Trophoblast cell (in vitro differentiated cells and primary cell): ENCODE results near the gene EIF3B.
"Not testable (repeated sequence)": the region's sequence is repeated elsewhere in the genome, so short reads cannot be mapped to it uniquely, and the experiment has no call there.

Experiments used
- DNase-seq, 2 donors: peaks; one replicate each; pipeline ENCODE4 v3.0.0-alpha.2; 2016
- H2AFZ ChIP-seq: 2 replicates; pipeline ENCODE4 v1.6.1; 2013; ENCODE audit warnings: low read length, moderate library complexity, mild to moderate bottlenecking; ENCODE audit not compliant: insufficient read depth, poor library complexity
- H2AK5ac ChIP-seq: 2 replicates; pipeline ENCODE4 v1.6.1; 2013; ENCODE audit warnings: mild to moderate bottlenecking, low read length
- H2BK120ac ChIP-seq: 2 replicates; pipeline ENCODE4 v1.6.1; 2013; ENCODE audit warnings: low read length, mild to moderate bottlenecking, moderate library complexity; ENCODE audit not compliant: insufficient read depth, poor library complexity
- H2BK12ac ChIP-seq: 2 replicates; pipeline ENCODE4 v1.6.1; 2013; ENCODE audit warnings: mild to moderate bottlenecking, low read length, moderate library complexity
- H2BK5ac ChIP-seq: 2 replicates; pipeline ENCODE4 v1.6.1; 2013; ENCODE audit warnings: low read length, low read depth, moderate library complexity, mild to moderate bottlenecking; ENCODE audit not compliant: poor library complexity
- H3K14ac ChIP-seq: 2 replicates; pipeline ENCODE4 v1.6.1; 2013; ENCODE audit warnings: mild to moderate bottlenecking, low read length
- H3K18ac ChIP-seq: 2 replicates; pipeline ENCODE4 v1.6.1; 2013; ENCODE audit warnings: mild to moderate bottlenecking, low read length
- H3K23ac ChIP-seq: 2 replicates; pipeline ENCODE4 v1.6.1; 2013; ENCODE audit warnings: low read length
- H3K27ac ChIP-seq: 2 replicates; pipeline ENCODE4 v1.5.1; 2013; ENCODE audit warnings: low read depth, mild to moderate bottlenecking, inconsistent platforms, low read length, moderate library complexity
- H3K27me3 ChIP-seq: 2 replicates; pipeline ENCODE4 v1.6.1; 2013; ENCODE audit warnings: inconsistent platforms, mild to moderate bottlenecking, low read length, moderate library complexity; ENCODE audit not compliant: insufficient read depth
- H3K36me3 ChIP-seq, 2 experiments: 1 replicate in 1 of 2; 2 replicates in 1 of 2; pipeline ENCODE4 v1.6.1; 2013; ENCODE audit warnings: low read length in 2 of 2, mild to moderate bottlenecking in 2 of 2, moderate library complexity in 1 of 2; ENCODE audit not compliant: insufficient read depth in 2 of 2, control insufficient read depth in 1 of 2
- H3K4ac ChIP-seq: 2 replicates; pipeline ENCODE4 v1.6.1; 2013; ENCODE audit warnings: low read depth, mild to moderate bottlenecking, low read length, moderate library complexity
- H3K4me1 ChIP-seq, 2 experiments: 1 replicate in 1 of 2; 2 replicates in 1 of 2; pipeline ENCODE4 v1.6.1; 2013; ENCODE audit warnings: low read length in 2 of 2, mild to moderate bottlenecking in 2 of 2, moderate library complexity in 1 of 2; ENCODE audit not compliant: insufficient read depth in 2 of 2, control insufficient read depth in 1 of 2
- H3K4me2 ChIP-seq: 2 replicates; pipeline ENCODE4 v1.6.1; 2013; ENCODE audit warnings: inconsistent platforms, mild to moderate bottlenecking, low read length, moderate library complexity
- H3K4me3 ChIP-seq: 2 replicates; pipeline ENCODE4 v1.5.1; 2013; ENCODE audit warnings: mild to moderate bottlenecking, low read depth, low read length, inconsistent platforms
- H3K79me1 ChIP-seq: one replicate; pipeline ENCODE4 v1.6.1; 2013; ENCODE audit warnings: low read length
- H3K79me2 ChIP-seq: 2 replicates; pipeline ENCODE4 v1.6.1; 2013; ENCODE audit warnings: low read length, mild to moderate bottlenecking; ENCODE audit not compliant: control insufficient read depth, insufficient read depth, poor library complexity
- H3K9ac ChIP-seq: 2 replicates; pipeline ENCODE4 v1.6.1; 2013; ENCODE audit warnings: mild to moderate bottlenecking, low read length
- H3K9me3 ChIP-seq: 2 replicates; pipeline ENCODE4 v1.6.1; 2013; ENCODE audit warnings: low read depth, mild to moderate bottlenecking, control low read depth, inconsistent platforms, low read length; ENCODE audit not compliant: insufficient read depth
- H4K12ac ChIP-seq: 2 replicates; pipeline ENCODE4 v1.6.1; 2013; ENCODE audit warnings: low read depth, mild to moderate bottlenecking, low read length, moderate library complexity
- H4K8ac ChIP-seq: 2 replicates; pipeline ENCODE4 v1.6.1; 2013; ENCODE audit warnings: low read depth, mild to moderate bottlenecking, low read length, moderate library complexity
- H4K91ac ChIP-seq: one replicate; pipeline ENCODE4 v1.6.1; 2013; ENCODE audit warnings: low read depth, mild to moderate bottlenecking, low read length, moderate library complexity
- WGBS: extraction: QIAGEN DNeasy Blood & Tissue Kit; methylation state at CpG from one replicate; pipeline ENCODE4 v1.1.7; 2013; ENCODE audit warnings: missing lambda C conversion rate; ENCODE audit not compliant: insufficient read length, insufficient coverage; ENCODE audit errors: extremely low coverage; 5-methylcytosine and 5-hydroxymethylcytosine counted together

The EIF3B gene

DNA sequence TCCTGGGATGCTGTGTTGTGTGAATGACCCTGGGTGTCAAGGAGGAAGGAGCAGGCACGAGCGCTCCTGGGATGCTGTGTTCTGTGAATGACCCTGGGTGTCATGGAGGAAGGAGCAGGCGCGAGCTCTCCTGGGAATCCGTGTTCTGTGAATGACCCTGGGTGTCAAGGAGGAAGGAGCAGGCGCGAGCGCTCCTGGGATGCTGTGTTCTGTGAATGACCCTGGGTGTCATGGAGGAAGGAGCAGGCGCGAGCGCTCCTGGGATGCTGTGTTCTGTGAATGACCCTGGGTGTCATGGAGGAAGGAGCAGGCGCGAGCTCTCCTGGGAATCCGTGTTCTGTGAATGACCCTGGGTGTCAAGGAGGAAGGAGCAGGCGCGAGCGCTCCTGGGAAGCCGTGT lies 22.9 kb downstream of the EIF3B start:
- not testable (repeated sequence) for DNase-seq, H4K12ac ChIP-seq, H3K4me2 ChIP-seq, H3K23ac ChIP-seq, H3K4me3 ChIP-seq, H3K9ac ChIP-seq, H4K91ac ChIP-seq, H3K14ac ChIP-seq, H2BK12ac ChIP-seq, H2BK5ac ChIP-seq, H3K27ac ChIP-seq, H4K8ac ChIP-seq, H3K27me3 ChIP-seq, H3K4me1 ChIP-seq, H2BK120ac ChIP-seq, H3K9me3 ChIP-seq, H3K18ac ChIP-seq, H3K79me2 ChIP-seq, H3K79me1 ChIP-seq, H2AK5ac ChIP-seq, H2AFZ ChIP-seq
- WGBS = no CpG with 5 or more reads among the region's 18 CpGs
- Histone ChIP-seq H3K36me3 (peaks cover 78 to 88% of the 10 kb centered on the region in 2 experiments), H3K4ac (peak overlapping the region; percentile 49)

DNA sequence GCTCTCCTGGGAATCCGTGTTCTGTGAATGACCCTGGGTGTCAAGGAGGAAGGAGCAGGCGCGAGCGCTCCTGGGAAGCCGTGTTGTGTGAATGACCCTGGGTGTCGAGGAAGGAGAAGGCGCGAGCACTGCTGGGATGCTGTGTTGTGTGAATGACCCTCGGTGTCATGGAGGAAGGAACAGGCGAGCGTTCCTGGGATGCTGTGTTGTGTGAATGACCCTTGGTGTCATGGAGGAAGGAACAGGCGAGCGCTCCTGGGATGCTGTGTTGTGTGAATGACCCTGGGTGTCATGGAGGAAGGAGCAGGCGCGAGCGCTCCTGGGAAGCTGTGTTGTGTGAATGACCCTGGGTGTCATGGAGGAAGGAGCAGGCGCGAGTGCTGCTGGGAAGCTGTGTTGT lies 23.5 kb downstream of the EIF3B start:
- H3K79me1 ChIP-seq, H3K79me2 ChIP-seq, H2BK5ac ChIP-seq, H4K12ac ChIP-seq, H3K4ac ChIP-seq, H3K4me2 ChIP-seq, H3K27ac ChIP-seq, H2BK12ac ChIP-seq, DNase-seq, H3K18ac ChIP-seq, H3K14ac ChIP-seq, H3K4me1 ChIP-seq, H3K9me3 ChIP-seq, H2AK5ac ChIP-seq, H3K27me3 ChIP-seq, H3K9ac ChIP-seq, H4K91ac ChIP-seq, H2AFZ ChIP-seq, H4K8ac ChIP-seq, H2BK120ac ChIP-seq, H3K23ac ChIP-seq, H3K4me3 ChIP-seq: not testable (repeated sequence)
- H3K36me3 ChIP-seq = peaks cover 74 to 82% of the 10 kb centered on the region in 2 experiments
- no CpG with 5 or more reads among the region's 18 CpGs for WGBS

DNA sequence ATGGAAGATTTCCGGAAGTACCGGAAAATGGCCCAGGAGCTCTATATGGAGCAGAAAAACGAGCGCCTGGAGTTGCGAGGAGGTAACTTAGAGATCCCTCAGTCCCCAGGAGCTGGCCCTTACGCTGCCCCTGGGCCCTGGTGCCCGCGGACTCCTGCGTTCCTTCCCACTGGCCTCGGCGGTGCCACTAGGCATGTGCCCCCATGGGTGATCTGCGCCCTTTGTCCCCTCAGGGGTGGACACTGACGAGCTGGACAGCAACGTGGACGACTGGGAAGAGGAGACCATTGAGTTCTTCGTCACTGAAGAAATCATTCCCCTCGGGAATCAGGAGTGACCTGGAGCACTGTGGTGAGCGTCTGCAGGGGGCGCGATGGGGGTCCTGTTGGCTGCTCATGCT lies 24.5 kb downstream of the EIF3B start:
- no peak overlapping the region for H4K12ac ChIP-seq
- no peak overlapping the region for H4K8ac ChIP-seq
- H2AFZ ChIP-seq = no peak overlapping the region
- H3K4ac ChIP-seq = no peak overlapping the region
- H3K4me3 ChIP-seq = no peak overlapping the region
- no peak overlapping the region for H2AK5ac ChIP-seq
- no peak overlapping the region for H2BK5ac ChIP-seq
- H4K91ac ChIP-seq = no peak overlapping the region
- H3K9me3 ChIP-seq = peaks cover 1% of the 10 kb centered on the region
- no peak overlapping the region for H2BK12ac ChIP-seq
- WGBS = no CpG with 5 or more reads among the region's 20 CpGs
- no peak overlapping the region for H3K23ac ChIP-seq
- H2BK120ac ChIP-seq = no peak overlapping the region
- no peaks in the 10 kb centered on the region for H3K79me2 ChIP-seq
- no peaks in the 10 kb centered on the region for H3K79me1 ChIP-seq
- H3K27ac ChIP-seq = no peak overlapping the region
- H3K4me1 ChIP-seq = no peaks in the 10 kb centered on the region
- H3K9ac ChIP-seq = no peak overlapping the region
- no peak overlapping the region for H3K18ac ChIP-seq
- peaks cover 64 to 73% of the 10 kb centered on the region in 2 experiments for H3K36me3 ChIP-seq
- H3K4me2 ChIP-seq = no peak overlapping the region
- no peak overlapping the region for H3K14ac ChIP-seq
- H3K27me3 ChIP-seq = no peaks in the 10 kb centered on the region
- no peak for DNase-seq

DNA sequence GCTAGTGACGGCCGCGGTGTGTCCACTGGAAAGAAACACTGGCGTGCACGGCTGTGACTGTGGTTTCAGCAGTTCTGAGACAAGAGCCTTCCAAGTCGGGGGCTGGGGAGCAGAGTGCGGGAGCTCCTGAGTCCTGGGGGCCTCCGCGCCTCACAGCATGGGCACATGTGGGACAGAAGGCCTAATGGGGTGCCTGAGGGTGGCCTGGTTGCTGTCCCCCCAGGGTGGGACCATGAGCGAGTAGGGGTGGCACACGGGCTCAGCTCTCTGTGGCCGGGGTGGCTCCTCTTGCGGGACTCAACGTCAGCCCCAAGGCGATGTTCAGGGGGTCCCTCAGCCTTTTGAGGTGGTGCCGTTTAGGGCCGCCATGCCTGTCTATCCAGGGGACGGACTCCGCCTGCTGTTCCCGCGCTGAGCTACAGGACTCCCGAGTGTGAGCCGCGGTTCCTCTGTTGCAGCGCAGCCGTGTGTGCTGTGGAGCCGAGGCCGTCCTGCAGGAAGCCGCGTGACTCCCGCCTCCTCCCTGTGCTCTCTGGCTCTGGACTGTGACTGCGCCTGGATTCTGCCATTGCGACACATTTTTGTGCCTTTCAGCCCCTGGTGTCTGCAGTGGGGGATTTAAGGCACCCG lies 25.3 kb downstream of the EIF3B start:
- Histone ChIP-seq H4K91ac (no peak overlapping the region), H3K27ac (no peak overlapping the region), H3K27me3 (no peaks in the 10 kb centered on the region), H4K12ac (no peak overlapping the region), H3K4ac (no peak overlapping the region), H2BK5ac (no peak overlapping the region), H2AK5ac (no peak overlapping the region), H4K8ac (no peak overlapping the region), H2BK12ac (no peak overlapping the region), H3K4me3 (no peak overlapping the region), H3K4me1 (no peaks in the 10 kb centered on the region), H3K79me1 (no peaks in the 10 kb centered on the region), H3K4me2 (no peak overlapping the region), H3K14ac (no peak overlapping the region), H3K9me3 (peaks cover 1% of the 10 kb centered on the region), H3K18ac (no peak overlapping the region), H3K79me2 (no peaks in the 10 kb centered on the region), H3K23ac (no peak overlapping the region), H3K9ac (no peak overlapping the region), H2AFZ (no peak overlapping the region), H2BK120ac (no peak overlapping the region), H3K36me3 (peaks cover 56 to 65% of the 10 kb centered on the region in 2 experiments)
- no peak for DNase-seq
- no CpG with 5 or more reads among the region's 34 CpGs for WGBS
